Suprapubic skin (tissue), 4 donors: ENCODE results near the gene UMOD. TPM values are rescaled to one million over a fixed set of nuclear protein-coding genes. Genes with fewer than 3 reads are reported as not detected.

Source experiments
- DNase-seq, 2 donors: peaks; one replicate each; pipeline ENCODE4 v3.0.0-alpha.2; 2019; ENCODE audit warnings: low spot score in 2 of 2
- H3K27ac ChIP-seq: fragments of 200-600 bp; sonication (generic); one replicate; pipeline ENCODE4 v1.5.1; 2019
- H3K27me3 ChIP-seq: fragments of 200-600 bp; sonication (generic); one replicate; pipeline ENCODE4 v1.5.1; 2019
- H3K36me3 ChIP-seq: fragments of 200-600 bp; sonication (generic); one replicate; pipeline ENCODE4 v1.5.1; 2019
- H3K4me1 ChIP-seq: fragments of 200-600 bp; sonication (generic); one replicate; pipeline ENCODE4 v1.5.1; 2019
- H3K4me3 ChIP-seq: fragments of 200-600 bp; sonication (generic); one replicate; pipeline ENCODE4 v1.5.1; 2019; ENCODE audit warnings: mild to moderate bottlenecking
- H3K9me3 ChIP-seq: fragments of 200-600 bp; sonication (generic); one replicate; pipeline ENCODE4 v1.5.1; 2019
- EP300 ChIP-seq: sonication (generic); formaldehyde crosslinking; IDR thresholded peaks from one replicate; pipeline ENCODE4 v1.6.1; 2017; ENCODE audit warnings: antibody characterized with exemption
- POLR2A ChIP-seq, 2 donors: fragments of 450-650 bp; IDR thresholded peaks; one replicate each; pipeline ENCODE4 v1.6.1; 2017; ENCODE audit warnings: antibody characterized with exemption in 2 of 2, mild to moderate bottlenecking in 2 of 2, moderate library complexity in 2 of 2
- POLR2AphosphoS5 ChIP-seq, 3 donors: sonication (generic); formaldehyde crosslinking; IDR thresholded peaks; one replicate each; pipeline ENCODE4 v1.6.1; 2017; ENCODE audit warnings: antibody characterized with exemption in 3 of 3
- WGBS: methylation state at CpG from one replicate; pipeline ENCODE4 v1.1.5; 2018; 5-methylcytosine and 5-hydroxymethylcytosine counted together
- total RNA-seq, 4 donors: library from RNA; depleted of rRNA; stranded (reverse); fragments of >200 nt; gene quantifications; one replicate each; pipeline ENCODE4 v1.1.0, GENCODE V29; 2016
- TF ChIP-seq, protein P1 (sequence below), 2 donors: fragments of 200-600 bp in 1 of 2; fragments of 450-650 bp in 1 of 2; sonication (generic) in 1 of 2; IDR thresholded peaks; one replicate each; pipeline ENCODE4 v1.5.1; 2016 to 2019; ENCODE audit warnings: antibody characterized with exemption in 2 of 2, mild to moderate bottlenecking in 1 of 2, moderate library complexity in 1 of 2

Gene UMOD
- total RNA-seq, 4 donors from 2014 or later, result not detected

DNA sequence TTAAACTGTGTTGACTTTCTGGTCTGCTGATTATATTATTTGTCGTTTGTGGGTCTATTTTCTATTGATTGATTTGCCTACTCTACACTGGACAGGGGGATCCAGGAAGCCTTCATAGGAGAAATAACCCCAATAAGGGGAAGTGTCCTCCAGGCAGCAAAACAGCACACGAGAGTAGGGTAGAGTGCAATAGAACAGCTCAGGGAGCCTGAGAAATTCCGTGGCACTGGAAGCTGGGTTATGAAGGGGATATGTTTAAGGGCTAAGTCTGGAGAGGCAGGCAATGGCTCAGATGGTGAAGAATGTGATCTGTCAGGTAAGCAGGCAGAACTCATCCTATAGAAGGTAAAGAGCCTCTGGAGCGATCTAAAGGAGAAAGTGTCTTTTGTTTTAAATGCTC lies 46.1 kb downstream of the UMOD start:
- no peaks in the 10 kb centered on the region for H3K9me3 ChIP-seq
- WGBS, result 60% methylated on average over 4 of the region's 4 CpGs
- TF ChIP-seq EP300 (no peak), POLR2AphosphoS5 (IDR thresholded peaks at IDR 0.05) (no peak), POLR2A (IDR thresholded peaks at IDR 0.05) (no peak)
- TF ChIP-seq, protein P1, sequence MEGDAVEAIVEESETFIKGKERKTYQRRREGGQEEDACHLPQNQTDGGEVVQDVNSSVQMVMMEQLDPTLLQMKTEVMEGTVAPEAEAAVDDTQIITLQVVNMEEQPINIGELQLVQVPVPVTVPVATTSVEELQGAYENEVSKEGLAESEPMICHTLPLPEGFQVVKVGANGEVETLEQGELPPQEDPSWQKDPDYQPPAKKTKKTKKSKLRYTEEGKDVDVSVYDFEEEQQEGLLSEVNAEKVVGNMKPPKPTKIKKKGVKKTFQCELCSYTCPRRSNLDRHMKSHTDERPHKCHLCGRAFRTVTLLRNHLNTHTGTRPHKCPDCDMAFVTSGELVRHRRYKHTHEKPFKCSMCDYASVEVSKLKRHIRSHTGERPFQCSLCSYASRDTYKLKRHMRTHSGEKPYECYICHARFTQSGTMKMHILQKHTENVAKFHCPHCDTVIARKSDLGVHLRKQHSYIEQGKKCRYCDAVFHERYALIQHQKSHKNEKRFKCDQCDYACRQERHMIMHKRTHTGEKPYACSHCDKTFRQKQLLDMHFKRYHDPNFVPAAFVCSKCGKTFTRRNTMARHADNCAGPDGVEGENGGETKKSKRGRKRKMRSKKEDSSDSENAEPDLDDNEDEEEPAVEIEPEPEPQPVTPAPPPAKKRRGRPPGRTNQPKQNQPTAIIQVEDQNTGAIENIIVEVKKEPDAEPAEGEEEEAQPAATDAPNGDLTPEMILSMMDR (IDR thresholded peaks at IDR 0.05), result no peak
- no peak overlapping the region for H3K27ac ChIP-seq
- H3K27me3 ChIP-seq, result no peaks in the 10 kb centered on the region
- no peak for DNase-seq
- H3K4me3 ChIP-seq, result no peak overlapping the region
- H3K36me3 ChIP-seq, result no peaks in the 10 kb centered on the region
- H3K4me1 ChIP-seq, result no peaks in the 10 kb centered on the region

DNA sequence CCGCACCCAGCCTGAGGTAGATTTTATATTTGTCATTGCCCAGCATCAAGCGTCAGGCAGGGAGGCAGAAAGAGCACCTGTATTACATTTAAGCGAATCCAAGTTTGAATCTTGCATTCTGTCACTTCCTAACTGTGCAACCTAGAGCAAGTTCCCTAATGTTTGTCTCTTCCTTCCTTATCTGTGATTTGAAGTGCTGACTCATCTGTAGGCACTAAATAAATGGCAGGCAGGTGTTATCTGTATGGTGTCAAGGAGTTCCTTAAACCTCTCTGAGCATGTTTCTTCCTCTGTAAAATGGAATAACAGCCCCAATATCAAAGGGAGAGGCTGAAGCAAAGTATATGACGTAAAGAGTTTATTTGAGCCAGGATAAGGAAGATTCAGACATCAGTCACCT lies 49.5 kb downstream of the UMOD start:
- TF ChIP-seq POLR2AphosphoS5 (IDR thresholded peaks at IDR 0.05) (no peak), POLR2A (IDR thresholded peaks at IDR 0.05) (no peak), EP300 (no peak)
- TF ChIP-seq, protein P1 (IDR thresholded peaks at IDR 0.05), result no peak
- DNase-seq, result no peak
- H3K27me3 ChIP-seq, result peaks cover 3% of the 10 kb centered on the region
- H3K9me3 ChIP-seq, result no peaks in the 10 kb centered on the region
- H3K27ac ChIP-seq, result no peak overlapping the region
- WGBS, result 40% methylated on average over 4 of the region's 4 CpGs
- no peaks in the 10 kb centered on the region for H3K36me3 ChIP-seq
- no peak overlapping the region for H3K4me3 ChIP-seq
- H3K4me1 ChIP-seq, result no peaks in the 10 kb centered on the region

DNA sequence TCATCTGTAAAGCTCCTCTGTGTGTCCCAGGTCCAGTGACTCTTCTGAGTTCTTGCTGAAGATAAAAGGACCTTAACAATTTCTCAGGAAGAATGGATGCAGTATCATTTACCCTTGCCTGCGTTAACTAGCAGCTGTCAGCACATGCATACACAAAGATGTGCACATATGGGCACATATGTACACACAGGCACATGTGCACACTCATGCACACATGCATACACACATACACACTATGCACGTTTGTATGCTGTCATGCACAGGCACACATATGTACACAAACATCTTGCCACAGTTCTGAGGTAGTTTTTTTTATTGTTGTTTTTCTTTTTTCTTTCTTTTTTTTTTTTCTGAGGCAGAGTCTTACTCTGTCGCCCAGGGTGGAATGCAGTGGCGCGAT lies 50.1 kb downstream of the UMOD start:
- Histone ChIP-seq H3K27me3 (peaks cover 5% of the 10 kb centered on the region), H3K9me3 (no peaks in the 10 kb centered on the region), H3K36me3 (no peaks in the 10 kb centered on the region), H3K4me1 (no peaks in the 10 kb centered on the region), H3K4me3 (no peak overlapping the region), H3K27ac (no peak overlapping the region)
- TF ChIP-seq POLR2A (IDR thresholded peaks at IDR 0.05) (no peak), POLR2AphosphoS5 (IDR thresholded peaks at IDR 0.05) (no peak), EP300 (no peak)
- TF ChIP-seq, protein P1 (IDR thresholded peaks at IDR 0.05), result no peak
- WGBS, result 55% methylated on average over 5 of the region's 5 CpGs
- DNase-seq, result no peak

DNA sequence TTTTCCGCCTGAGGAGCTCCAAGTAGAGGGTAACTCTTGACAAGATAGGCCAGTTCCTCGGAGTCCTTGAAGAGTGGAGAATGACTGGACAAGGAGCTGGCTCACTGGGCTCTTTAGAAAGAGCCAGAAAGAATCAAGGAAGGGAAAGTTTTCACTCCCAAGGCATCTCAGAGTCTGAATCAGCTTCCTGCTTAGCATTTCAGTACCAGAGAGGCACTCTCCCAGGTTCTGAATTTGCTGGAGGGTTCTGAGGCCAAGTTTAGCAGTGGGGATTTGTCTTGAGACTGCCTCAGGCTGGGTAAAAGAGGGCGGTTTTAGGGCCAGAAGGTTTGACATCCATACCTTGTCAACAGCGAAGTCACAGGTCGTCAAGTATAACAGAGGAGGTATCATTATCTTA lies 50.7 kb downstream of the UMOD start:
- Histone ChIP-seq H3K9me3 (no peaks in the 10 kb centered on the region), H3K36me3 (no peaks in the 10 kb centered on the region), H3K27ac (no peak overlapping the region), H3K4me1 (no peaks in the 10 kb centered on the region), H3K4me3 (no peak overlapping the region), H3K27me3 (peaks cover 5% of the 10 kb centered on the region)
- 49% methylated on average over 5 of the region's 5 CpGs for WGBS
- no peak for DNase-seq
- TF ChIP-seq POLR2A (IDR thresholded peaks at IDR 0.05) (no peak), EP300 (no peak), POLR2AphosphoS5 (IDR thresholded peaks at IDR 0.05) (no peak)
- TF ChIP-seq, protein P1 (IDR thresholded peaks at IDR 0.05), result no peak

DNA sequence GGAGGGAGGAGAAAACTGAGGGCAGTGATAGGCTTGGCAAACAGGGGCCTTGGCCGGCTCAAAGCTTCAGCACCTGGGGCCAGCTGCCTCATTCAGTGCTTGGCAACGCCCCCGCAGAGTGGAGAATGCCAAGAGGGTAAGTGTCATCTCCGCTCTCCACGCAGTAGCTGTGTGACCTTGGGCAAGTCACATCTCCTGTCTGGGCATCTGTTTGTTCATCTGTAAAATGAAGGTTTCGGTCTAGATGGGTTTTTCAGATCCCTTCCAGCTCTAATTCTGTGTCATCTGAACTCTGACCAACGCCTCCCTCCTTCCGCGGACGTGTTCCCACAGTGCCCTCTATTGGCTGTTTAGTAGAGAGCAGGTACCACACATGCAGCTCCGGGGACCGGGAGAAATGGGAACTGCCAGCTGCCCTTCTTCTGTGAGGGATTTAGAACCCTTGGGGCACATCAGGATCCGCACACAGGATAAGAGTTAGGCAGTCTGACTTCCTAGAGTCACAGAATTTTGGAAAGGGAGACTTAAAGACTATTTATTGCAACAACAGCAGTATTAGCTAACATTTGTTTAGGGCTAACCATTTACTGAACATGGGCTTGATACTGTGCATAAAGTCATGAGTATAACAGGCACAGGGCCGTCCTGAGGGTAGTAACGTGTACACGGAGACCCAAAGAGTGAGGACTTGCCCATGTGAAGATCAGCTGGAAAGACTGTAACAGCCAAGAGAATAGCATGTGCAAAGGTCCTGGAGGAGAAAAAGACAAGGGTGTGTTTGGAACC lies 52.0 kb downstream of the UMOD start:
- DNase-seq, result no peak

More for the DNA sequence above, 52.0 kb downstream of the UMOD start:
- H3K27ac ChIP-seq, result no peak overlapping the region
- H3K9me3 ChIP-seq, result no peaks in the 10 kb centered on the region
- TF ChIP-seq EP300, result no peak
- TF ChIP-seq POLR2AphosphoS5 (IDR thresholded peaks at IDR 0.05), result no peak
- TF ChIP-seq, protein P1 (IDR thresholded peaks at IDR 0.05), result peak; percentile 19 to 63
- no peak for TF ChIP-seq POLR2A (IDR thresholded peaks at IDR 0.05)
- no peaks in the 10 kb centered on the region for H3K36me3 ChIP-seq
- no peaks in the 10 kb centered on the region for H3K4me1 ChIP-seq
- no peak overlapping the region for H3K4me3 ChIP-seq
- WGBS, result 19% methylated on average over 16 of the region's 16 CpGs
- peaks cover 5% of the 10 kb centered on the region for H3K27me3 ChIP-seq
